Measurements from ENCODE around the gene USP48. TPM values are rescaled to one million over a fixed set of nuclear protein-coding genes. Genes with fewer than 3 reads are reported as not detected.

Gene USP48
- total and polyA plus RNA-seq, 2 of the 13 experiments (the other 11 are each of a cell fraction or from before 2014, with no cell fraction given) = 30.4 to 30.7 TPM

- TF ChIP-seq ATM (IDR thresholded peaks at IDR 0.05; ENCODE audit: borderline replicate concordance) = no peak
- peak; percentile 97; the same call in 1 of the 2 replicates for TF ChIP-seq ZBTB44 (CRISPR knock-in tag; IDR thresholded peaks at IDR 0.05)
- peak; percentile 63; the same call in 1 of the 2 replicates for TF ChIP-seq ARNTL (CRISPR knock-in tag; IDR thresholded peaks at IDR 0.05)
- no peak for TF ChIP-seq ZNF703 (CRISPR knock-in tag; IDR thresholded peaks at IDR 0.05; ENCODE audit: borderline replicate concordance)
- peak; percentile 95; the same call in 1 of the 2 replicates for TF ChIP-seq ZNF704 (CRISPR knock-in tag; IDR thresholded peaks at IDR 0.05; ENCODE audit: borderline replicate concordance)
- peak; percentile 99 for TF ChIP-seq MIER2 (CRISPR knock-in tag; IDR thresholded peaks at IDR 0.05)
- peak; percentile 99 for TF ChIP-seq ARNT2 (CRISPR knock-in tag; IDR thresholded peaks at IDR 0.05; ENCODE audit: low read depth)
- no peak for TF ChIP-seq ZNF597 (CRISPR knock-in tag; IDR thresholded peaks at IDR 0.05)
- TF ChIP-seq ZNF614 (CRISPR knock-in tag; IDR thresholded peaks at IDR 0.05; ENCODE audit: borderline replicate concordance) = peak; percentile 90
- TF ChIP-seq HNF1A (IDR thresholded peaks at IDR 0.05; ENCODE audit: low read depth) = no peak
- TF ChIP-seq HNF1A (CRISPR knock-in tag; IDR thresholded peaks at IDR 0.05; ENCODE audit: borderline replicate concordance) = peak; percentile 52; the same call in 1 of the 2 replicates
- peak; percentile 96 for TF ChIP-seq ZNF205 (CRISPR knock-in tag; IDR thresholded peaks at IDR 0.05)
- peak; percentile 98; the same call in 1 of the 2 replicates for TF ChIP-seq NFKB2 (CRISPR knock-in tag; IDR thresholded peaks at IDR 0.05; ENCODE audit: borderline replicate concordance)
- peak; percentile 91 for TF ChIP-seq TGIF2 (CRISPR knock-in tag; IDR thresholded peaks at IDR 0.05)
- TF ChIP-seq TCF7 (IDR thresholded peaks at IDR 0.05; ENCODE audit: low read depth) = no peak
- no peak for TF ChIP-seq ZSCAN22 (CRISPR knock-in tag; IDR thresholded peaks at IDR 0.05)
- peak; percentile 62 for TF ChIP-seq TFDP2 (CRISPR knock-in tag; IDR thresholded peaks at IDR 0.05)
Observed at GRCh38 chr1:21659099-21659923, 123.6 kb downstream of the USP48 start (continued).
